OCI-M1 (cell line): ENCODE results near the gene PDE6B.
"Not testable (repeated sequence)": the region's sequence is repeated elsewhere in the genome, so short reads cannot be mapped to it uniquely, and the experiment has no call there.

Experiments used
- DNase-seq: peaks from one replicate; lab custom pipeline; 2025; lab: John Stamatoyannopoulos, UW

Gene PDE6B

DNA sequence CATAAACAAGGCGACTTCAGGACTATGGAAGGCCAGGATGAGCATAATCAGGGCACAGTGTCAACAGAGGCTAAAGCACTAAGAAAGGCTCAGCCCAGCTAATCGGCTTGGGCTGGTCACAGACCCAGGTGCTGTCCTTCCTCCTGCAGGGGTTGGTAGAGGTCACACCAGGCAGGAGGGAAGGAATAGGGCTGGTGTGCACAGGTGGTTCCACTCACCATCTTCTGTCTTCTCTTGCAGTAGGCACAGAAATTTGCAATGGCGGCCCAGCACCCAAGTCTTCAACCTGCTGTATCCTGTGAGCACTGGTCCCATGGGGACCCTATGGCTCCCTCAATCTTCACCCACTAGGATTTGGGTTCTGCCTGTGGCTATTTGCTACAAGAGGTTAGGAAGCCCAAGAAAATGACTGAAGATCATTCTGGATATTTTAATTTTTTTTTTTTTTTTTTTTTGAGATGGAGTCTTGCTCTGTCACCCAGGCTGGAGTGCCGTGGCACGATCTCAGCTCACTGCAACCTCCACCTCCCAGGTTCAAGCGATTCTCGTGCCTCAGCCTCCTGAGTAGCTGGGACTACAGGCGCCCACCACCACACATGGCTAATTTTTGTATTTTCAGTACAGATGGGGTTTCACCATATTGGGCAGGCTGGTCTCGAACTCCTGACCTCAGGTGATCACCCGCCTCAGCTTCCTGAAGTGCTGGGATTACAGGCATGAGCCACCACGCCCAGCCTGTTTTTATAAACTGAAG, 44.6 kb downstream of the PDE6B start:
- not testable (repeated sequence) for DNase-seq

DNA sequence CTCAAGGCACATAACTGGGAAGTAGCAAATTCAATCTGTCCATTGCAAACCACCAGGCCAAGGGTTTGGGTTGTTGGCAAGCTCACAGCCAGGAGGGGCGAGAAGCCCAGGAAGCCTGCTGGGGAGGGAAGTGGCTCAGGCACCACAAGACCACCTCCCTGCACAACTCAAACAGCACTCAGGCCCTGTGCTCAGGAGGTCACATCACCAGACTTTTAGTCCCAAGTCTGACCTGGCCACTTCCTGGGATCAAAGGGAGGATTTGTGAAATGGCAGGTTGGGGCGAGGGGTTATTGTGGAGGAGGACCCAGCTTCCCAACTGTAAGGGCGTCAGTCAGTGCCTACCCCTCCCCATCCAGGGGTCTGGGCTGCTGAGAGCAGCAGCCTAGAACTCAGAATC, 46.4 kb downstream of the PDE6B start:
- DNase-seq, result no peak

DNA sequence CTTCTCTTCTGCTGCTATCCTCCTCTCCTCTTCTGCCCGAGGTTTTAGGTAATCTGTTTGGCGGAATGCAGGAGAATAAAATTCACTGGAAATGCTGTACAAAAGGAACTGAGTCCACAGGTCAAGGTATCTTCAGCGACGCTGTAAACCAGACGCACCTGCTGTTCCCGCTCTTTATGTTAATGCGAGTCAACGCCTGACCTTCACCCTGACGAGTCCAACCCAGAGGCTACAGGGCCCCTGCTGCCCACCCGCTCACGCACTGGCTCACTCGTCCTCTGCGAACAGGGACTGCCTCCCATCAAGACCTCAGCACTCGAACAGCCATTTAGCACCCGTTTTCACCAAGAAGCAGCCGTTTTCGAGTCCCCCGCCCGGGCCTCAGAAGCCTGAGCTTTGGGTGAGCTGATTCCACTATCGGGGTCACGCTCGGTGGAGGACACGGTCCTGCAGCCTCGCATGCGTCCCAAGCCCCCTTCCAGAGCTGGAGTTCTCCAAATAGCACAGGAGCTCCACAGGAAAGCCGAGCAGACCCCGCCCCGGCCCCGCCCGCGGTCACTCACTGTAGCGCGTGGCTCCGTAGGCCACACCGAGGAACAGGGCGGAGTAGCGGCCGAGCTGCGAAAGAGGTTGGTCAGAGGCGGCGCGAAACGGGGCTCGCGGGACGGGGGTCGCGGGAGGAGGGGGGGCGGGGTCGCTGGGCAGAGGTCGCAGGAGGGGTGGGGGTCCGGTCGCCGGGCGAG, 48.1 kb downstream of the PDE6B start:
- peak; percentile 33 for DNase-seq

DNA sequence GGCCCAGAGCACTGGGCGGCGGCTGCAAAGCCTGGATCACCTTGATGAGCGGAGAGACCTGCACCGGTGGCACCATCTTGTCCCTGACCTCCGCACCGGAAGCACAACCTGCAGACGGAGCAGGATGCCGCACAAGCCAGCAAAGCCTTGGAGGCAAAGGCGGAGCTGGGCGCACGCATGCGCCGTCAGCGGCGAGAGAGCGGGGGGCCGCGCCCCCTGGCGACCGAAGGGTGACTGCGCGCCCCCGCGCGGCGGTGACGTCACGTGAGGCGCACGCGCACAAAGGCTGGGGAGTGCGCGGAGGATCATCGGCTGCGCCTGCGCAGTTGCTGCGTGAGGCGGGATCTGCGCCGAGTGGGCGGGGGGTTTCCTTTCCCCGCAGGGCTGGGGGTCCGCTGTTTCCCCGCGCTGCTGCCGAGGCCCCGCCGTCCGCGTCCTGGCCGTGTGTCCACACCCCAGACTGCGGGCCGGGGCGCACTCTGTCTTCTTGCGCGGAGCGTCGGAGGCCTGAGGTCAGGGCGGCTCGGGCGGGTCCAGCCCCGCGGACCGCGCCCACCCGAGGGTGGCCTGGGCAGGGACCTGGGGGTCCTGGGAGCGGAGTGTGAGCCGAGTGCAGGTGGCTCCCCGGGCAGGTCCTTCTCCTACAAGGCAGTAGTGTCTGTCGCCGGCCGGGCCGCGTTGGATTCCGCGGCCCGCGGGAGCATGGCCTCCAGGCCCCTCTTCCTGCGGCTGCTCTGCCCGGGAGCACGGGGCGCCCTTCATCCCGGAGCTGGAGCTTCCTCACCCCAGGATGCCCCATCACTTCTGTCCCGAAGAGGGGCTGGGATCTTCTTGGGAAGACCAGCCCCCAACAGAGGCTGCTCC, 49.0 kb downstream of the PDE6B start, which contains the start of the genes ATP5ME and MYL5:
Gene ATP5ME (minus strand): TSS at position 105 of the 864 bp plus-strand sequence. CDS start 29 bp downstream, at position 76.
Gene MYL5 (plus strand): TSS at position 371 of the 864 bp plus-strand sequence. CDS start 3,485 bp downstream, outside the sequence.
- peak; percentile 97 for DNase-seq

DNA sequence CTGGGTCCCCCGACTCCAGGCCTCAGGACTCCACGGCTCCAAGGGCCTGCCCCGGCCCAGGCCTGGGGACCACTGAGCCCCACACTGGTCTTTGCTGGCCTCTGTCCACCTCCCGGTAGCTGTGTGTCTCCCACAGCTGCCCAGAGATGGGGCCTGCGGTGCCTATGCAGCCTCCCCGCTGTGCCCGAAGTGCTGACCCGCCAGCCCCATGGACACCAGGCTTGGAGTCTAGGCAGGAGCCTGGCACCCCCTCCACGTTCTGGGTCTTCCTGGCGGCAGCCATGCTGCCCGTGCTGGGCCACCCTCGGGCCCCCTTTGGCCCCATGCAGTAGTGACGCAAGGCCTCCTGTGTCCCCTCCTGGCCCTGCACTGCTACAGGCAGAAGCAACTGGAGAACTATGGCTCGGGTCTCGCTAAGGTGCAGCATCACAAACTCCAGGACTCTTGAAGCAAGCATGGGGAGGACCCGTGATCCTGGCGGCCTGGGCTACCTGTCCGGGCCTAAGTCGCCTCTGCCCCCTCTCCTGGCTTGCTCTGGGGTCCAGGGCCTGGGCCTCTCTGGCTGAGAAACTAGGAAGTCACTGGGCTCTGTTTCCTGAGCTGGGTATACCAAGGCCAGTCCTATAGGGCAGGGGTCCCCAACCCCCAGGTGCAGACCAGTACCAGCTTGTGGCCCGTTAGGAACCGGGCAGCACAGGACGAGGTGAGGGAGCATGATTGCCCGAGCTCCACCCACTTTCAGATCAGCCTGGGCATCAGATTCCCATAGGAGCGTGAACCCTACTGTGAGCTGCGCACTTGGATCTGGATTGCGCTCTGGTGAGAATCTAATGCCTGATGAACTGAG, 49.9 kb downstream of the PDE6B start:
- DNase-seq, result peak; percentile 47

DNA sequence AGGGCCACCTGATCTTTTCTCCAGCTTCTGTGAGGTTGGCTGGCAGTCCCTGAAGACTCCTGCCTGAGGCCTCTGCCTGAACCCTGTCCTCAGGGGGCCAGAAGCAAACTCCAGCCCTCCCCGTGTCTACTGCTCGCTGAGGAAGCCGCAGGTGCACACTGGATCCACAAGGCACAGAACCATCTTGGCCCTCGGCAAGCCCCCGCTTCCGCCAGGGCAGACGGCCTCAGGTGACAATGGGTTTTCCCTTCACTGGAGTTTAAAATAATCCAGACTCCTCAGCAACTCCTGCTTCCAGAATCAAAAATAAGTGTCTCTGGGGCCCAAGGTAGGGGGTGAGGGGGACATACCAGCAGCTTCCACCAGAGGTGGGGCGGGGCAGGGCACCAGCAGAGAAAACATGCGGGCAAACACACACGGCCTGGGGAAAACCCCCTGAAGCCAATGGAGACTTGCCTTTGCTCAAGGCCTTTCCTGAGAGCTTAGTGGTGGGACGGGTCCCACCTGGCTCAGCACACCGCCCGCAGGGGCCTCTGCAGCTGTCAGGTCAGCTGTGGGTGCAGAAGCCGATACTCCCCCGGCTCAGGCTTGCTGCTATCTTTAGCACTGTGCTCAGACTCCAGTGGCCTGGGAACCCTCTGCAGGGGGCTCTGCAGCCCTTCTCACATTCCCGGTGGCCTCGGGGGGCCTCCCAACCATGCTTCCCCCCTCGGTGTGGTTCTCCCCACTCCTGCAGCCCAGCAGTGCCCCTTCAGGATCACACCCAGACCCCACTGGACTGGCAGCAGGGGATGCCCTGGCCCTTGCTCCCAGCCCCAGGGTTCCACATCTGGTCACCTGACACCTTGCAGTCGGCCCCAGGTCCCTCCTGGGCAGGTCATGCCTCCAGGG, 50.9 kb downstream of the PDE6B start:
- no peak for DNase-seq

DNA sequence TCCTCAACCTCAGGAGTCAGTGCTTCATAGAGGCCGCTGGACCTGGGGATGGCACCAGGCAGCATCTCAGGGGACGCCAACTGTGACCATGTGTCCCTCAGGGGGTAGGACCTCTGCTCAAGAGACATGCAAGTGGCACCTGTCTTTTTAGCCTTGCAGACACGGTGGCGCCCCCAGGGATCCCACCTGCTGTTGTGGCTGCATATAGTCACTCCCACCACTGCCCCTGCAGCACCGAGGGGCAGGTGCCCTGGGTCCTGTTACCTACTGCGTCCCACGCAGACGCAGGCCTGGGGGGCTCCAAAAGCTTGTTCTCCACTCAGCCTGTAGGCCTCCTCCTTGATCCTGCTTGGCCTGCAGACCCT, 51.5 kb downstream of the PDE6B start:
- no peak for DNase-seq

DNA sequence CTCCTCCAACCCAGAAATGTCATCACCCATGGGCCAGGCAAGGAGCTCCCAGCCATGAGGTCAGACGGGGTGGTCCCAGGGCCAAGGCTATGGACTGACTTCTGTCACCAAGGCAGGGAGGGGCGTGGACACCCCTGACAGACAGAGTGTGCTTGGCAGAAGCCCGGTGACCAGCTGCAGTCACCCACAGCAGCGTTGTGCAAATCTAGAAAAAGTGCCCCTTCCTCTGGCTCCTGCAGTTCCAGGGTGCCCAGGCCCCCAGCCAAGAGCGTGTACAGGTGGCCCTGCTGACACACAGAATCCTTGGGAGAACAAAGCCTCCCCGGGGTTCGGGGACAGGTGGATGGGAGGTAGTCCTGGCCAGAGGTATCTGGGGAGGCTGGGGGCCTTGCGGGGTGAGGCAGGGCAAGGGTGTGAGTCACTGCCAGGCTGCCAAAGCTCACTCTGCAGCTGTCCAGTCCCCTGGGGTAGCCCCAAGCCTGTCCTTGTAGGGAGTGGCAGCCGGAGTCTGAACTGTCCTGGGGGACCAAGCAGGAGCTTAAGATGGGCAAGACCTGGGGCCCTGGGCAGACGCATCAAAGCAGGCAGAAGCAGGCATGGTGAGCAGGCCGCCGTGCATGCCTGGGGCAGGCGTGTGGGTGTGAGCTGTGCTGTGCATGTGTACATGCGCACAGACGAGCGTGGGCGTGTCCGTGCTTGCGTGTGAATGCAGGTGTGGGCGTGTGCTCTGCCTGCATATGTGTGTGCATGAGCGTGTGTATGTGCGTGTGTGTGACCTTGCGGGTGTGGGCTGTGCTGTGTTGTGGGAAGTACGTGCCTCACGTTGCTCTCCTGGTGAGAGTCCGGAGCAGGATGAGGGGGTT, 52.3 kb downstream of the PDE6B start:
- no peak for DNase-seq

DNA sequence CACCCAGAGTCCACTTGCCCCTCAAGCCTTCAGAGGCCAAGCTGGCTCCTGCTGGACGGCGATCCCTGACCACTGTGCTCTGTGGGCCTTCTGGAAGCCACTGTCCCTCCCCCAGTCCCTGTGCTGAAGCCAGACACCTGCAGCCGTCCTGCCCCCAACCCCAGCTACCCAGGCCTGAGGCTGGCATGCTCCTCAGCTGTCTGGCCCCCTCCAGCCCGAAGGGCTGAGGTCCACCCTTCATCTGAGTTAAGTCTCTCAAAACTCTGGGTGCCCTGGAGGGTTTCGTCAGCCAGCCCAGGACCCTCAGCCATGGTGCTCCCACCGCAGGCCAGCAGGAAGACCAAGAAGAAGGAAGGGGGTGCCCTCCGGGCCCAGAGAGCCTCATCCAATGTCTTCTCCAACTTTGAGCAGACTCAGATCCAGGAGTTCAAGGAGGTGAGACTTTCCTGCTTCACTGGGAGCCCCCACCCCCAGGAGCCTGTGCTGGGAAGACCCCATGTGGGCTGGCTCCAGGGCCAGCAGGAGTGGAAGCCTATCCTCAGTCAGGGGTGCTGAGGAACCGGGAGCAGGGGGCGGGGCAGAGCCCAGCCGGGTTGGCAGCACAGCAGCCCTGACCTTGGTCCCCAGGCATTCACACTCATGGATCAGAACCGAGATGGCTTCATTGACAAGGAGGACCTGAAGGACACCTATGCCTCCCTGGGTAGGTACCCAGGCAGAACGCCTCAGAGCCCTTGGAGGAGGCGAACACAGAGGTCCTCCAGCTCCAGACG, 53.1 kb downstream of the PDE6B start:
- DNase-seq, result no peak

DNA sequence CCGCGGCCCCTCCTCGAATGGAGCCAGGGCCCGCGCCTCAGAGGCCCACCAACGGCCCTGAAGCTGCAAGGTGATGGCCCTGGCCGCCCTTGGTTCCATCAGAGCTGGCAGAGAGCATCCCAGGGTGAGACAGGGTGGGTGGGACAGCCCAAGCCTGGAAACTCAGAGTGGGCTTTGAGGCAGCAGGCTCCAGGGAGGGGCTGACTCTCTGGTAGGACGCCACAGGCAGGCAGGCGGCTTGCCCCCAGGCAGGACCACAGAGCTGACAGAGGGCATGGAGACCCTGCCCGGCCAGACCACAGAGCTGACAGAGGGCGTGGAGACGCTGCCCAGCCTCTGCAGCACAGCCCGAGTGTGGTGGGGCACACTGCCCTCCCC, 53.7 kb downstream of the PDE6B start:
- DNase-seq, result no peak

DNA sequence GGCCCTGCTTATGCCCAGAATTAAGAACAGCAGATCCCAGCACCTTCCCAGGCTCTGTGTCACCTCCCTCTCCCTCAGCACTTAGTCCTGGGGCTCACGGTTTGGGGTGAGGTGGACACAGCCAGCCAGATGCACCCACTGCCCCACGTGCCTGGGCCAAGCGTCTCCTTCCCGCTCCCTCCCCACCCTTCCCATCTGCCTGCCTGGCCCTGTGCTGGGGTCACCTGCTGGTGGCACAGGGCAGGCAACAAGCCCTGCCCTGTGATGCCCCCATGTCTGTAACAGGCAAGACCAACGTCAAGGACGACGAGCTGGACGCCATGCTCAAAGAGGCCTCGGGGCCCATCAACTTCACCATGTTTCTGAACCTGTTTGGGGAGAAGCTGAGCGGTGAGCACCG, 54.3 kb downstream of the PDE6B start:
- DNase-seq, result no peak

DNA sequence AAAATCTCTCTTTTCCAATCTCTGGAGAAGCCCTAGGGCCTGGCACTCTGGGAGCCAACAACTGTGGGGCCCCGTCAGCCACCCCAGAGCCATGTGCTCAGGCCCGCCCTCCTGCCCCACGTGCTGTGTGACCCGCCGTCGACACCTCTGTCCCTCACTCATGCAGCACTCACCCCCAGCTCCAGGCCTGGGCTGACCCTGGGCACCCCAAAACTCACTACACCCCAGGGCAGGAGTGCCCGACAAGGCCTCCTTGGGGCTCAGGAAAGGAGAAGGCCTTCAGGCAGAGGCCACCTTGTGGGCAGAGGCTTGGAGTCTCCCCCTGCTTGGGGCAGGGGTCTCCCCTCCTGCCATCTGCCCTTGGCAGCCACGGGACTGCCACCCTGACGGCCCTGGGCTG, 54.7 kb downstream of the PDE6B start:
- no peak for DNase-seq

DNA sequence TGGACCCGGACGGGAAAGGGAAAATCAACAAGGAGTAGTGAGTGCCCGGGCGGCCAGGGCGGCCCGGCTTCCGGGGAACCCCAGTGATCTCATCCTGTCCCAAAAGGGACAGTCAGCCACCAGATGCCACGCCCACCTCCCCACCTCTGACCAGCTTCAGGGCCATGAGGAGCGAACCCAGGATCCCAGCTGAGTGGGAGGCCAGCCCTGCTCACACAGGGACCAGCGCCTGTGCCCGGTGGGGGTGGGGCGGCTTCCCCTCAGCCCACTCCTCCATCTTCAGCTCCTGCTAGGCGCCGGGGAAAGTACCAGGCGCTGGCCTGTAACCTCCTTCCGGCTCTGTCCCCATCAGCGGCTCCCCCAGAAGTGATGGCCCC, 55.2 kb downstream of the PDE6B start:
- DNase-seq, result no peak

DNA sequence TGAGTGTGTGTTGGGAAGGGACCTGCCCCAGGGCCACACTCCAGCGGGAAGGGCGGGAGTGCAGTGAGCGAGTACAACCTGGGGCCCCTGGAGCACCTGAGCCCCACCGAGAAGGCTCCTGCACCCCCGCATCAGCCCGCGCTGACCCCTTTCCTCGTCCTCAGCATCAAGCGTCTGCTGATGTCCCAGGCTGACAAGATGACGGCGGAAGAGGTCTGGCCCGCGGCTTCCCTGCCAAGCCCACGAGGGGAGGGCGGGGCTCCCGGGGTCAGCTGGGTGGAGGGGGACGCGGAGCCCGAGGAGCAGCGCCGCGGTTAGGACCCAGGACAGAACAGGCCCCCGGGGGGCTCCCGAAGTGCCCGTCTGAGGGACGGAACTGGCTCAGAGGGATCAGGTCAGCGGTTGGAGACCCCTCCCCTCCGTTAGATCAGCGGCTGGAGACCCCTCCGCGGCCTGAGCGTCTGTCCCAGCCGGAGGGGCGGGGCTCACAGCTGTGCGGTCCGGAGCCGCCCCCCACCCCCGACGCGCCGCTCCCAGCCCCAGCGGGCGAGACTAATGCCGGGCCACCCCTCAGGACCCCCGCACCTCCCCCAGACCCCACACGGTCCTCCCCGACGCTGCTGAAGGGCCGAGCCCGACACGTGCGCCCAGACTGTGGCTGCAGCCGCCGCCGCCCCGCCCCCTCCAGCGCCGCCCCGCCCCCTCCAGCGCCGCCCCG, 55.7 kb downstream of the PDE6B start:
- DNase-seq, result peak; percentile 49

DNA sequence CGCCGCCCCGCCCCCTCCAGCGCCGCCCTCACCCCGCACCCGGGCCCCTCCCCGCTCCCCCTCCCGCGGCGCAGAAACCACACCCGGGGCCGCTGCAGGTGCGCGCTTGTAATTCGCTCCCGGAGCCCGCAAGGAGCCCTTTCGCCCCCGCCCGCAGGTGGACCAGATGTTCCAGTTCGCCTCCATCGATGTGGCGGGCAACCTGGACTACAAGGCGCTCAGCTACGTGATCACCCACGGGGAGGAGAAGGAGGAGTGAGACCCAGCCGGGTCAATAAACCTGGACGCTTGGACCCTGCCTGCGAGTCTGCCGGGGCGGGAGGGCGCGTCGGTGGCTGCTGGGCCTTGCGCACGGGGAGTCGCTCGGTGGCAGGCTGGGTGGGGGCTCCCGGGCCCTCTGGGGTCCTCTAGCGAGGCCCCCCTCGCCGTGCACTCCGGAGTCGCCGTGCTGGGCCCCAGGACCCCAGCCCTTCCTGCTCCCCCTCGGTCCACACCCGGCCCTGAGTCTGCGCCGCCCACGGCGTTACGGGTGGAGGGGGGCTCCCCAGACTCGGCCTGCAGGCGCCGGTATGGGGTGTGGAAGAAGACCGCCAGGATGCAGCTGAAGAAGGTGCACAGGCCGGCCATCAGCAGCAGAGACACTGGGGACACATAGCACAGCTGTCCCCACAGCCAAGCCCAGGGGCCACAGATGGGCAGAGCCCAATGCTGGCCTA, 56.5 kb downstream of the PDE6B start:
- peak; percentile 15 for DNase-seq

DNA sequence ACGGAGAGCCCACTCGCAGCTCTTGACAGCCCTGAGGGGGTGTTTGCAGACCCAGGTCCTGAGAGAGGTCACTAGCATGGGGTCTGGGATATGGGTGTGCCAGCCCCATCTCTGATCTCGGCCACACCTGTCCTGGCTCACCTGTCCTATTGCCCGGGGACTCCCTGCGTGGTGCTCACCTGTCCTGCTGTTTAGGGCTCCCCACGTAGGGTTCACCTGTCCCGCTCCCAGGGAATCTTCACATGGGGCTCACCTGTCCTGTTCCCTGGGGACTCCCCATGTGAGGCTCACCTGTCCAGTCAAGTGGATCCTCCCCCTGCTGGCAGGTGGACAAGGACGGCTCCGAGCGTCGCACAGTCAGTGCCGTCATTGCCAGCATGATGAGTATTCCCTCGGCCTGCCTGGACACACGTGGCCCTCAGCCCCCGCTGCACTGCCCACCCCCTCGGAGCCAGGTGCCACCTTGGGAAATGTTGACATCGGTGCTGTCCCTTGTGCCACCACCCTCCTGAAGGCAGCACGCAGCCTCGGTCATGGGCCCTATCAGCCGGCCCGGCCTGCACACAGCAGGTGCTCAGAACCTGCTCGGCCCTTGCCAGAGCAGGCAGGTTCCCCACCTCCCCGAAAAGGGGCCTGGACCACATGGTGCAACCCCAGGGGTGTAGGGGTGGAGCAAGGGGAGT, 57.3 kb downstream of the PDE6B start:
- DNase-seq, result no peak
